LoVo (cell line): ENCODE measurements around the gene C14orf93.

Experiments used
- DNase-seq: peaks from one replicate; pipeline ENCODE4 v3.0.0-alpha.2; 2016; ENCODE audit warnings: low spot score

C14orf93 gene

DNA sequence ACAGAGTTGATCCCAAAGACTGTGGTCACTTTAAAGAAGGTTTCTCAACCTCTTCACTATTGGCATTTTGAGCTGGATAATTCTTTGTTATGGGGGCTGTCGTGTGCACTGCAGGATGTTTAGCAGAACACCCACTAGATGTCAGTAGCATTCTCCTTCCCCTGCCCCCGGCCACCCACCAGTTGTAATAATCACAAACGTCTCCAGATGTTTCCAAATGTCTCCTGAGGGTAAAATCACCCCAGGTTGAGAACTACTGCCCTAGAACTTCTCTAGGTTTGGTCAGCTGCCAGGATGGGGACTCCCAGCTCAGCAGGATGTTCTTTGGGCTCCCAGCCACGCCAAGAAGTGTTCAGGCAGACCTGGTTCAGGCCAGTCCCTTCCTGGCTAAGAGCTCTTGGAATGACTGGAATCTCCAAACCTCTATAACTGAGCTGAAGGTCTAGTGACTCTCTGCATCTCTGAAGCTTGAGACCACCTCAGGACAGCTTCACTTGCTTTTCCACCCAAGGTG is 15.1 kb downstream of the C14orf93 start:
- DNase-seq = no peak

DNA sequence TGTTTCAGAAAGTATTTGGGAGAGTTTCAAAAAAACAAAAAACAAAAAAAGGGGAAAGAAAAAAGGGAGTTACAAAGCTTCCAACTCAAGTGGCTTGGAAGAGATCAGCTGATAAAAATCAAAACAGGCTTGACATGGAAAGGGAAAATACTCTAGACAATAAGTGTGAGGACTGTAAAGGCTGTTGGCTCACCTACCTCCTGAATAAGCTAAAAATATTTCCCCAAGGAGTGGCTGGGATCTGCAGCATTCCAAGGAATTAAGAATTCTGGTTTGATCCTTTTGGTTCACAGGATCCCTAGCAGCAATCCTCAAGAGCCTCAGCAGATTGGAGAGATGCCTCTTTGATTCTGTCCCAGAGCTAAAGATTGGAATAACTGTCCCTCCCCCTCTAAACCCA is 16.4 kb downstream of the C14orf93 start:
- no peak for DNase-seq

DNA sequence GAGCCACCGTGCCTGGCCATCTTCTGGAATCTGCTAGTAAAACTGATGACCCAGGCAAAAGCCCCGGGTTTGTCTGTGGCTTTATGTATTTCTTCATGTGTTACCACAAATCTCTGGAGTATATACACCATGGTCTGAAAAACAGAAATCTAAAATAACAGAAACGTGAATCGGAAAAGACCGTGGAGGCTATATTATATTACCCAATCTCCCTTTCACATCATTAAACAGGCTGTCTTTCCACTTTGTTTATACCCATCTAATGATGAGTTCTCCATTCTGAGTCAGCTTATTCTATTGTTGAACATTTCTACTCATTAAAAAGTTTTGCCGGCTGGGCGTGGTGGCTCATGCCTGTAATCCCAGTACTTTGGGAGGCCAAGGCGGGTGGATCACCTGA is 18.1 kb downstream of the C14orf93 start:
- DNase-seq = no peak

DNA sequence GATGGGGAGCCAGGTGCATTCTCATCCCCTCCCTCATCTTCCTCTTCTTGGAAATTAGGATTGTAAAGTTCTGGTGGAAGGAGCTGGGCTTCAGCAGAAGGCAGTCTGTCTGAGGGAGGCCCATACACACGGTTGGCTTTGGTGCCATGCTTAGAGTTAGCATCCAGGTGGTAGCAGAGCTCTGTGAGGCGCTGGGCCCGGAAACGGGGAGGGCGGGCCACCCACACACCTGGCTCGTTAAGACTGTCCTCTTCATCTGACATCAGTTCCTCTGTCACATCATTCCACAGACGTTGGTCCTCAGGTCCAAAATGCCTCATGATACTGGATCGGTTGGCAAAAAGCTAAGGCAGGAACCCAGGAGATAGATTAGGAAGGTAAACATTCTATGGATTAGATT is 22.7 kb downstream of the C14orf93 start:
- DNase-seq = no peak

DNA sequence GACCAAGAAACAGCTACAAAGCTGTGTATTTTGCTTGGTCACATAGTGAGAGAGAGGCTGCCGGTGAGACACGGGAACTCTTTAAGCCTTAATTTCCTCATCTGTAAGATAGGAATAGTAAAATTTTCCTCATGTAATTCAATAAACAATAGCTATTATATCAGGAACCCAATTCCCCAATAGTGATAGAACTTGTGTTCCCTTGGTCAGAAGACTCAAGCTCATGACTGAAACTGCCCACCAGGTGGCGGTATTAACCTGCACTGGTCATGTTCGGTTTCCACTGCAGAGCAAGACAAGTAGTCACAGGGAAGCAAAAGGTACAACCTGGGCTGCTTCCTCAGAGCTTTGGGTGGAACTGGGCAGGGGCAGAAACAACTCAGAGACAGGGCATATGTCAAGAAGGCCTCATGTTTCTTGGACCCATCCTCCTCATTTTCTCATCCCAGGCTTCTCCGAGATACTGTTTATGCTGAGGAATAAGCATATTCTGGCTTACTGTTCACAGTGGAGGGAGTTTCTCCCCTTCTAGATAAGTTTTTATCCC is 23.4 kb downstream of the C14orf93 start:
- peak; percentile 84 for DNase-seq

DNA sequence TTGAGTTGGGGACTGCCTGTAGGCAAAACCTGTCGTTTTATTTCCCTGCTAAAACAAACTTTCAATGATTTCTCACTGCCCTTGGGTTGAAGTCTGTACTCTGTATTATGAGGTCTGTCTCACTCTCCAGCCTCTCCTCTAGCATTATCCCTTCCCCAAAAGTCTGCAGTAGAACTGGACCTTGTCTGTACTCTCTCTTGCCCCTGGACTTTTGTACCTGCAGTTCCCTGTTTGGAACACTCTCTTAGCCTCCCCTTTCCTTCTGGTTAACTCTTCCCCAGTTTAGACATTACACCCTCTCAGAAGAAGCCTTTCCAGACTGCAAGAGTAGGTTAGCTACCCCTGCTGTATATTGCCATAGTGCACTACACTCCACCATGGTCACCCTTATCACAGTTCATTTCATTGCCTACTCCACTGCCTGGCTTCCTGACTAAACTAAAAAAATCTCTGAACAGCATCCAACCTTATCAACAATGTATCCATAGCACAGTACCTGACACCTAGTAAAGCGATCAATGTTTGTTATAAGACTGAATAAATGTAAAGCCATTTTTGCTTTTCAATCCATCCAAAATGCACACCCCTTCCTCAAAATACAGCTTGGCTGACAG is 23.9 kb downstream of the C14orf93 start:
- no peak for DNase-seq

DNA sequence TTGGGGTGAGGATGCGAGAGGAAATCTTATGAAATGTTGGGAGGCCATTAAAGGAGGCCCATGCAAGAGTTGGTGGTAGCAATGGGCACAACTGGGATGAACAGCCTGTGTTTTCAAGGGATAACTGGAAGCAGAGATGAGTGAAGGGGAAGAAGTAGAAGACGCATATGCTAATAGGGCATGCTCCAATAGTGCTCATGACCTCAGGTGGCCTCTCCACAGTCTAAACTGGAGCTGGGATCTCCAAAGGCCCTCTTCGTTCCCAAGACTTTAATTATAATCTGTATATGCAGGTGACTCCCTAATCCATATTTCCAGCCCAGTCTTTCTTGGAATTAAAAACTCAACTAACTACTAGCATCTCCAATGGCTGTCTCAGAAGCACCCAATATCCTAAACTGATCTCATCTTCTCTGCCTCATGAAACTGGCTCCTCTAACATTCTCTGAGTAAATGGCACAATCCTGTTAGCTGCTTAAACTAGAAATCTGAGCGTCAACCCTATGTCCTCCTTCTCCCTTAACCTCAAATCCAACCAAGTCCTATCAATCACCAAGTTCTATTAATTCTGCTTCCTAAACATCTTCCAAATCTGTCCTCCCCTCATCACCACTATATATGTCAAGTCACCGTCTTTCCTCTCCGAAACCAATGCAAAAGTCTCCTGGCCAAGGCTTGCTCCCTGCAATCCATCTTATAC is 24.8 kb downstream of the C14orf93 start:
- no peak for DNase-seq

DNA sequence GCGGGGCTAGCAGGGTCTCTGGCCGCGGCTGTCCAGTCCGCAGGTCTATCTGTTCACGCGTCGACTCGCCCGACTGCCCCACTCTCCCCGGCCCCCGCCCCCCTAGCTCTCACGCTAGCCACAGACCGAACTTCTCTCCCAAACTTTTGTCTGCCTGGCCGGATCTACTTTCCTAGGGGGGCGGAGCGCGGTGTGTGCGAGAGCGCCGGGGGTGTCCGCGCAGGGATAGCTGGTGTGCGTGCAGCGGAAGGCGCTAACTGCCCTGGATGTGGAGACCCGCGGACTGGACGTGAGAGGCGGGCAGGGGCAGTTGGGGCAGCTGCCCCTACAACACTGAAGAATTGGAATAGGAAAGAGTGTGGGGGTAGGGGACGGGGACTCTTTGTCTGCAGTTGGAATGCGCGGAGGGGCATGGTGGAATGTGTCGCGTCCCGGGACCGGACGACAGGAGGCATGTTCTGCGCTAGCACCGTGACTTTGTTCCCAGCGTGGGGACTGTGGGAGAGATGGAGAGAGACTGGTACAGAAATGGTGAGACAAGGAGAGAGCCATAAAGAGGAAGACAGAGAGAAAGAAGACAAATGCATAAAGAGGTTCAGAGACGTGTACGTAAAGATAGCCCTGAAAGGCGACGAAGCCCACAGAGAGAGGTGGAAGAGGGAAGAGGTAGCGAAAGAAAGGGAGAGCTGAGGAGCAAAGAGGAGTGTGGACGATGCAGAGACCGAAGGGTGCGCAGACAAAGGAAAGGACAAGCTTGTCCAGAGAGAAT is 27.3 kb downstream of the C14orf93 start, which contains the start of gene AJUBA:
TSS of gene AJUBA (minus strand) at position 75 of the 769 bp plus-strand sequence. CDS start 285 bp downstream, outside the sequence.
- peak; percentile 93 for DNase-seq

DNA sequence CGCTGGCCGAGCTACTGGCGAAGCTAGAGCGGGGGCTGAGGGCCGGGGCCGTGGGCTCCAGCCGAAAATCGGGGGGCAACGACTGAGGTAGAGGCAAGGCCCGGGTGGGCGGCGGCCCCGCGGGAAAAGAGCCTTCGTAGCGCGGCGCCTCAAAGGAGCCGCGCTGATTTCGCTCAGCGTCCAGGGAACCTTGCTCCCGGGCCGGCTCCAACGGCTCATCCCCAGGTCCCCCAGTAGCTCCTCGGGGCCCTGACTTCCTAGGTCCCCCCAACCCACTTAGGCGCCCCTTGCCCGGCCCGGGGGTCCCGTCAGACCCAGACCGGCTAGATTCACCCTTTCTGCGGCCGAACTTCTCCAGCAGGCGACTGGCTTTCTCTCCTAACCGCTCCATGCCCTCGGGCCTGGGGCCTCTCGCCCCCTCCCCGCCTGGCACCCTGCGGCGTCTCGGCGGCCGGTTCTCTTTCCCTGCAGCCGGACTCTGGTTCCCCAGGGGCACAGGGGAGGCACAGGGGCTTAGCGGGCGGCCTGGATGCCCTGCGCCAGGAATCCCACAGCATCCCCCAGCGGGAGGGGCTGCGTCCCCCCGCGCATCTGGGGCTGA is 28.0 kb downstream of the C14orf93 start:
- DNase-seq = no peak

DNA sequence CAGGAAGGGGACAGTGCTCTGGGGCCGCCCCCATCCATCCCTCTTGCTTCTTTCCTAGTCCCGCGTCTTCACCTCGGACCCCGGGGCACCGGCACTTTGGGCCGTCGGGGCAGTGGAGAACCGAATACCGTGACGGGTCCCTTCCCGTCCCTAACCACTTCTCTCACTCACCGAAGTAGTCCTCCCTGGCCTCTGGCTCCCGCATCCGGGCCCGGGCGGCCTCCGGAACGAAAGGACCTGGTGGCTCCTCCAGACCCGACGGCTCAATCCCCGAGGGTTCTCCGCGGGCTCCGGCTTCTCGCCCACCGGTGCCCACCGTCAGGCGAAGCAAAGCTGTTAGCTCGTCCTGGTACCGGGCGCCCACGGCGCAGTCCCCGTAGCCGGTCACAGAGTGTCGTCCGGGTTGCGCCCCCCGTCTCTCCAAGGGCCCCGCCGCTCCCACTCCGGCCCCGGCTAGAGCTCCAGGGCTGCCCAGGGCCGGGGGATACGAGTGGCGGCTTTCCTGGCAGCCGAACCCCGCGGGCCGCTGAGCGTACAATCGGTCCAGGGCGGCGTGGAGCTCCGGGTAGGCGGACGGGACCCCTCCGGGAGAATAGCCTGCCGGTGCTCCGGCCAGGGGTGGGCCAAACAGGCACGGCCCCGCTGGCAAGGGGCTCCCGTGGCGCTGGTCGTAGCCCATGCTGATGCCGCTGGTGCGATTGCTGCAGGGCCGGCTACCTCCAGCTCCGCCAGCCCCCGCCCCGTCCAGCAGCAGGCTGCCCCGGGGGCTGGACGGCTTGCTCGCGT is 28.7 kb downstream of the C14orf93 start:
- no peak for DNase-seq

DNA sequence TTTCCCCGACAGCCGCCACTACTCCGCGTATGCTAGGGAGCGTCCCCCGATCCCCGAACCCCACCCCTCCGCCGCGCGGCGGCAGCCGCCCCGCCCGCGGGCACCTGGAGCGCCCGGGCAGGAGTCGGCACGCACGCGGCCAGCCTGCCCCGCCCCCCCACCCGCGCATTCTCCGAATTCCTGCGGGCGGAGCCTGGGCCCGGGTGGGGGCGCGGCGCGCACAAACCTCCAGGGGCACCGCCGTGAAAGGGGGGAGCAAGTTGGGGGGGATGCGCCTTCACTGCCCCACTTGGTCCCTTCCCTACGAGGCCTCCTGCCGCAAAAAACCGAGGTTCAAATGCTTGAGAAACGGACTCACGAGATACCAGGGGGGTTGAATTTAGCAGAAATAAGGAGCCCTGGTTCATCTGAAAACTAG is 29.3 kb downstream of the C14orf93 start:
- DNase-seq = peak; percentile 77

DNA sequence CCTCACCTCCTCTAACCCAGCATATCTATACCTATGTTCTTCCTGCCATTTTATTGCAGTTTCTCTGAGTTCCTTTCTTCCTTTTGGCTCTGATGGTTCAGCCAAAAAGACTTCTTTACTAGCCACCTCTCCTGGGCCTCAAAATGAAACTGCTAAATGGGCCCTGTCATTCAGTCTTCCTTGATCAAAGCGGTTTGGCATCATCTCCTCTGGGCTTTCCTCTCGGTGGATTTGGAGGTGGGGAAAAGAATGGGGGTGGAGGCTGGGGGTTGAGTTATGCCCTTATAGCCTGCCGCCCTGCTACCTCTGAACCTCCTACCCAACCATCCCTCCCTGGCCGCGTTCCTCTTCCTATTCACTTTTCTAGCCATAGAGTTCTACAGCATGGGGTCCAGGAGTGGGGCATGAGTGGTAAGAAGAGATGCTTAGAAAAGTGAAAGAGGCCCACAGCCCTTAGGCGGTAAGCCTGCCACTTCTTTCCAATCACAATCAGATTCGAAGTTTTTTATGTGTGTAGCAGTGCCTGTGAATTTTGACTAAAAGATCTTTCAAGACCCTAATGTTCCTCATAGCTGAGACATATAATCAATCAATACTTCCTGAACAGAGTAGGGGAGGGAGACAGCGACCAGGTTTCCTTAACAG is 30.1 kb downstream of the C14orf93 start:
- DNase-seq = no peak

DNA sequence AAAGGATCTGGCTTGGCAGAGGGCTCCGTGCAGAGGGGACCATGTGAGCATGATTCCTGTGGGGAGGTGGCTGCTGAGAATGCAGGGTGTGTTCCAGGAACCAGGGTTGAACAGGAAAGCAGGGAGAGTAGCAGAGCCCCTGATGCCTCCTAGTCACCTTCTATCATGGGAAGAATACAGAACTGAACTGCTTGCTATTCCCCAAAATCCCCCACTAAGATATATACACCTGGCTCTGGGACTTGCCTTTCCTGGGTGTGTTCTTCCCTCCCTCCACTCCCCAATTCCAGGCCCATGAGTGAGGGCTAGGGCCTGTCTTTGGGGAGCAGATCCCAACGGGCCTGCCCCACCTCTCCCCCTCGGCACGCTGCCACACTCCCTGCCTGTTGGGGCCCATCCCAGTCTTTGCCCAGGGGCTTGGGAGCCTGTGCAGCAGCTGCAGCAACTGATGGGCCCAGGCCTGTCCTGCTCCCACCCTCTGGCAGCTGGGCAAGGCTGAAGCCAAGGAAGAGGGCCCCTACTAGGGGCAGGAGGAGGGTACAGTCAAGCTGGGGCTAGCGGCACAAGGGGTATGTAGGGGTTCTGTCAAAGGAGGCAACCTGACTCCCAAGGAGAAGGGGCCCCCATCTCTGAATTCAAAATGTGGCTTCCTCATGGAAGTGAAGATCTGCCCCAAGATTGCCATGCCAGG is 30.8 kb downstream of the C14orf93 start:
- no peak for DNase-seq

DNA sequence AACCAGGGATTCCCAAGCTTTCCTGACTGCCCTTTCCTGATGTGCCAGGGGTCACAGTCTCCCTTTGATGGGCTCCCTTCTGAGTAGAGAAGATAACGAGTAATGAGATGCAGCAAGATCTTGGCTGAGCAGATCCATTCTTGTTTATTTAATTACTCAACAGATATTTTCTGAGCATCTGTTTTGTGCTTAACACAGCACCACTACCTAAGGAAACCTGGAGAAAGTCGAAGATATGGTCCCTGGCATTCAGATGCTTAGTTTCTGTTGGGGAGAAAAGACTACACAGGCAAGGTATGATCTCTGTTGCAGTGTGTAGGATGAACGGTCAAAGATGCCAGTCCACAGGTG is 31.5 kb downstream of the C14orf93 start:
- DNase-seq = no peak

DNA sequence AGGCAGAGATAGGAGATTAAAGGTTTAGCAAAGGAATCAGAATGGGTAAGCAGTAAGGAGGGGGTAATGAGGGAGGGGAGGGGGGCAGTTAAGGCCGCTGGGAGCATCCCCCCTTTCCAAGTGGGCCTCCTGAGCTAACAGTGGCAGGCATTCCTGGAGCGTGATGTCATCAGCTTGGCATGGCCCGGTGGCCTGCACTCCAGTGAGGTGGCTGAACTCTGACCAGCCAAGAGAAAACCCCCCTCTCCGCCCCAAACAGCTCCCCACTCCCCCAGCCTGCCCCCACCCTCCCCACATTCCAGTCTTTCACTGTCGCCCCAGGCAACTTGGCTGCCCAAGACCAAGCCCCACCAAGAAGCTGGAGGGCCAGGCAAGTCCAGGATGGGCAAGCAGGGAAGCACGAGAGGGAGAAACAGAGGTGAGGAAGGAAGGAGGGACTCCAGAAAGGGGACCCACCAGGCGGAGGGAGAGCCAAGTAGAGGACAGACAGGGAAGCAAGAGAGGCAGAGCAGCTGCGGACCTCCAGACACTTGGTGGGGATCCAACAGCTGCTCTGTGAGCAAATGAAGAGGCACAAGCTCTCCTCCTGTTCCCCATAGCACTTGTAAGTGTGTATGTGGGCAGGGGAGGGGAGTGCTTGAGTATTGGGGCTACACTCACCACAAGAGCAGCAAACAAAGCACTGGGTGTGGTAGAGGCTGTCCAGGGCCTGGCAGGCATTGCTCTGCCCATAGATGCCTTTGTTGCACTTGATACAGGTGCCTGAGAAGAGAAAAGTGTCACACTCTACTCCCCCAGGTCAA is 32.1 kb downstream of the C14orf93 start:
- DNase-seq = peak; percentile 80

DNA sequence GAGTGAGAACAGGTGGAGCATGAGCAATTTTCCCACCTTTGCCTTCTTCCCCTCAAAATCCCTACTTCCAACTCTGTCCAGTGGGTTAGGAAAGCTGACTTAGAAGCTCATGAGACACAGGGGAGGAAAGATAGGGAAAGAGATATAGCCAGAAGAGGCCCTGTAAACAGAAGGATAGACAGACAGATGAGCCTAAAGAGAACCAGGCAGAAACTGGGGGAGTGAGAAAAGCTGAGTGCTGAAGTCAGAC is 32.6 kb downstream of the C14orf93 start:
- DNase-seq = no peak

DNA sequence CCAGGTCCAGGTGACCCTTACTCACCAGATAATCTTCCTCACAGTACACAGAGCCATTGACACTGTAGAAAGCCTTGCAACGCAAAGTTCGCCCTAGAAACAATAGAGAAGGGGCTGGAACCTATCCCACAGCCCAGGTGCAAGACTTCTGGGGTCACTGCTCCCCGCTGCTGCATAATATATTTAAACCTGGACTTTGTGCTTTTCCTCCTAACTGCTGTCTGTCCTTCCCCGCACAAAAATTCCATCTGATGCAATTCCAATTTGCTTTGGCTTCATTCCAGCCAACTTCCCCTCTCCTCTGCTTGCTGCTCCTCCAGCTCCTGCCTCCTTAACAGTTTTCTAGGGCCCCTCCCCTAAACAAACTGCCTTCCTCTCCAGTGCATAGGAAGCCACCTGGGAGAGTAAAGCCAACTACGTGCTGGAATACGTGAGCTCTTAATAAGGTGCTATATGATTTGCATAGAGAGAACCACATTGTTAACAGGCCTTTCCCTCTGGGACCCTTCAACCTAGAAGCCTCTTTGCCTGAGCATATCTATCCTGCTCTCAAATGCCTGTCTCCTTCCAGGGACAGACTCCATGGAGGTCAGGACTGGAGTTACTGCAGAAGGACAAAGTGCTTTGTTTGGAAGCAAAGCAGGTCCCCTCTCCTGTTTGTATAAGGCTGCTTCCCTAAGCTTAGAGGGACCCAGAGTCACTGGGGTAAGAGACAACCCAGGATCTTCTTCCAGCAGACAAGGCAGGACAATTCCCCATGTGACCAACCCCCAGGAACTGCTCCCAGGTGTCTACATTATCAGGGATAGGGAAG is 33.1 kb downstream of the C14orf93 start:
- peak; percentile 61 for DNase-seq

DNA sequence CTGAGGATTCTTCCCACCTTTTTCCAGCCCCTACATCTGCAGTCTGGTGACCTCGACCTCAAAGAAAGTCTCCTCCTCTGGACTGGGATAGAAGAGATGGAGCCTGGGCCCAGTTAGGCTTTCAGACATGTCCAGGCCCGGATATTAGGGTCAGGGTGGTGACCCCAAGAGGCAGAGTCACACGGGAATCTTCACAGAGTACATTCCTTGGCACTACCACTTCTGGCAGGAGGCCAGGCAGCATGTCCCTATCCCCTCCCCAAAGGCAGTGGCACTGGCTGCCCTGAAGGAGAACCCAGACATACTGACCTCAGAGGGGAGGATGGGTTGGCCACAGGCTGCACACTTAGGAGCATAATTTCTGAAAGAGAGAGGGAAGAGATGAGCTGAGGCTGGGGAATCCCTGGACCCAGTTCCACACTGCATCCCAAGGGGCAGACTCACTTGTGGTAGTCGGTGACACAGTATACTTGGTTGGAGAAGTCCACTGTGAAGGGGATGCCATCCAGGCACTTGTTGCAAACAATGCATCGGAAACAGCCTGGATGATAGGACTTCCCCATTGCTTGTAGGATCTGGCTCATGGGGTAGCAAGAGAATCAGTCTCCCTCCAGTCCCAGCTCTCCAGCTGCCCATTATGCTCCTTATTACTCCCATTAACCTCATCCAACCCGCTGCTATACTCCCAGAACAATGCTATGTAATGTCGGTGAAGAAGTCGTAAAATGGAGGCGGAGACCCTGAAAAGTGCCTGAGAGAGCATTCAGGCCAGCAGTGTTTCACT is 35.2 kb downstream of the C14orf93 start:
- no peak for DNase-seq
